ENCODE measurements around the gene CCDC121.

The CCDC121 gene

GRCh38 chr2:27628767-27629709, at the start of gene CCDC121, which contains the start of gene GPN1:
Gene CCDC121 (minus strand): TSS chr2:27629012. CDS start chr2:27627799, 1,213 bp downstream.
Gene GPN1 (plus strand): TSS chr2:27629050. CDS start chr2:27629059, 9 bp downstream.
- Histone ChIP-seq H3K36me3 (ENCODE audit: control insufficient read depth, insufficient read depth, low read length) (peaks cover 44% of the 10 kb centered on the region), H3K9me3 (ENCODE audit: control insufficient read depth, insufficient read depth, low read length) (no peaks in the 10 kb centered on the region), H3K4me1 (ENCODE audit: control insufficient read depth, insufficient read depth, low read length) (peaks cover 7% of the 10 kb centered on the region), H3K27ac (ENCODE audit: low read depth, low read length) (peak within 1 kb of the TSS; percentile 75), H3K4me3 (ENCODE audit: low read depth, low read length) (peak within 1 kb of the TSS; percentile 94), H3K9ac (ENCODE audit: low read depth, low read length) (peak within 1 kb of the TSS; percentile 94), H3K27me3 (ENCODE audit: control insufficient read depth, insufficient read depth, low read length) (no peaks in the 10 kb centered on the region)

GRCh38 chr2:27672723-27673486, 44.1 kb upstream of the CCDC121 start:
- Histone ChIP-seq H3K27me3 (ENCODE audit: control insufficient read depth, insufficient read depth, low read length) (no peaks in the 10 kb centered on the region), H3K27ac (ENCODE audit: low read depth, low read length) (no peak overlapping the region), H3K4me3 (ENCODE audit: low read depth, low read length) (no peak overlapping the region), H3K9ac (ENCODE audit: low read depth, low read length) (no peak overlapping the region), H3K9me3 (ENCODE audit: control insufficient read depth, insufficient read depth, low read length) (no peaks in the 10 kb centered on the region), H3K36me3 (ENCODE audit: control insufficient read depth, insufficient read depth, low read length) (peaks cover 75% of the 10 kb centered on the region), H3K4me1 (ENCODE audit: control insufficient read depth, insufficient read depth, low read length) (no peaks in the 10 kb centered on the region)

- Histone ChIP-seq H3K9ac (ENCODE audit: low read depth, low read length) (no peak overlapping the region), H3K27me3 (ENCODE audit: control insufficient read depth, insufficient read depth, low read length) (no peaks in the 10 kb centered on the region), H3K27ac (ENCODE audit: low read depth, low read length) (no peak overlapping the region), H3K36me3 (ENCODE audit: control insufficient read depth, insufficient read depth, low read length) (peaks cover 71% of the 10 kb centered on the region), H3K4me3 (ENCODE audit: low read depth, low read length) (no peak overlapping the region), H3K4me1 (ENCODE audit: control insufficient read depth, insufficient read depth, low read length) (no peaks in the 10 kb centered on the region), H3K9me3 (ENCODE audit: control insufficient read depth, insufficient read depth, low read length) (no peaks in the 10 kb centered on the region)
Observed at GRCh38 chr2:27671235-27671634, 42.4 kb upstream of the CCDC121 start.

GRCh38 chr2:27667446-27667845, 38.6 kb upstream of the CCDC121 start:
- no peak overlapping the region for H3K27ac ChIP-seq (ENCODE audit: low read depth, low read length)
- no peak overlapping the region for H3K9ac ChIP-seq (ENCODE audit: low read depth, low read length)
- H3K4me3 ChIP-seq (ENCODE audit: low read depth, low read length), result no peak overlapping the region
- H3K9me3 ChIP-seq (ENCODE audit: control insufficient read depth, insufficient read depth, low read length), result no peaks in the 10 kb centered on the region
- no peaks in the 10 kb centered on the region for H3K27me3 ChIP-seq (ENCODE audit: control insufficient read depth, insufficient read depth, low read length)
- no peaks in the 10 kb centered on the region; the same call in 1 of the 2 replicates for H3K4me1 ChIP-seq (ENCODE audit: control insufficient read depth, insufficient read depth, low read length)
- H3K36me3 ChIP-seq (ENCODE audit: control insufficient read depth, insufficient read depth, low read length), result peaks cover 41% of the 10 kb centered on the region

- H3K36me3 ChIP-seq (ENCODE audit: control insufficient read depth, insufficient read depth, low read length), result peaks cover 50% of the 10 kb centered on the region
- H3K4me3 ChIP-seq (ENCODE audit: low read depth, low read length), result peak overlapping the region; percentile 96
- H3K9ac ChIP-seq (ENCODE audit: low read depth, low read length), result no peak overlapping the region
- no peak overlapping the region for H3K27ac ChIP-seq (ENCODE audit: low read depth, low read length)
- H3K27me3 ChIP-seq (ENCODE audit: control insufficient read depth, insufficient read depth, low read length), result no peaks in the 10 kb centered on the region
- H3K4me1 ChIP-seq (ENCODE audit: control insufficient read depth, insufficient read depth, low read length), result no peaks in the 10 kb centered on the region; the same call in 1 of the 2 replicates
- H3K9me3 ChIP-seq (ENCODE audit: control insufficient read depth, insufficient read depth, low read length), result no peaks in the 10 kb centered on the region
Observed at GRCh38 chr2:27664622-27665363, 36.0 kb upstream of the CCDC121 start.

GRCh38 chr2:27664154-27664574, 35.4 kb upstream of the CCDC121 start:
- Histone ChIP-seq H3K9me3 (ENCODE audit: control insufficient read depth, insufficient read depth, low read length) (no peaks in the 10 kb centered on the region), H3K27ac (ENCODE audit: low read depth, low read length) (peak overlapping the region; percentile 83), H3K36me3 (ENCODE audit: control insufficient read depth, insufficient read depth, low read length) (peaks cover 51% of the 10 kb centered on the region), H3K27me3 (ENCODE audit: control insufficient read depth, insufficient read depth, low read length) (no peaks in the 10 kb centered on the region), H3K4me3 (ENCODE audit: low read depth, low read length) (peak overlapping the region; percentile 96), H3K9ac (ENCODE audit: low read depth, low read length) (peak overlapping the region; percentile 89), H3K4me1 (ENCODE audit: control insufficient read depth, insufficient read depth, low read length) (no peaks in the 10 kb centered on the region; the same call in 1 of the 2 replicates)

- Histone ChIP-seq H3K36me3 (ENCODE audit: control insufficient read depth, insufficient read depth, low read length) (peaks cover 48% of the 10 kb centered on the region), H3K4me3 (ENCODE audit: low read depth, low read length) (peak within 1 kb of the TSS; percentile 96), H3K4me1 (ENCODE audit: control insufficient read depth, insufficient read depth, low read length) (no peaks in the 10 kb centered on the region; the same call in 1 of the 2 replicates), H3K9ac (ENCODE audit: low read depth, low read length) (peak within 1 kb of the TSS; percentile 89), H3K9me3 (ENCODE audit: control insufficient read depth, insufficient read depth, low read length) (no peaks in the 10 kb centered on the region), H3K27me3 (ENCODE audit: control insufficient read depth, insufficient read depth, low read length) (no peaks in the 10 kb centered on the region), H3K27ac (ENCODE audit: low read depth, low read length) (peak within 1 kb of the TSS; percentile 83)
Observed at GRCh38 chr2:27663285-27664153, 34.7 kb upstream of the CCDC121 start, which contains the start of the genes SLC4A1AP and SUPT7L. Gene SLC4A1AP (plus strand): TSS chr2:27663889. CDS start chr2:27663915, 26 bp downstream. Gene SUPT7L (minus strand): TSS chr2:27663614. CDS start chr2:27662192, 1,422 bp downstream.

- no peak overlapping the region for H3K4me3 ChIP-seq (ENCODE audit: low read depth, low read length)
- no peaks in the 10 kb centered on the region for H3K27me3 ChIP-seq (ENCODE audit: control insufficient read depth, insufficient read depth, low read length)
- no peak overlapping the region for H3K9ac ChIP-seq (ENCODE audit: low read depth, low read length)
- no peaks in the 10 kb centered on the region; the same call in 1 of the 2 replicates for H3K4me1 ChIP-seq (ENCODE audit: control insufficient read depth, insufficient read depth, low read length)
- no peak overlapping the region for H3K27ac ChIP-seq (ENCODE audit: low read depth, low read length)
- H3K36me3 ChIP-seq (ENCODE audit: control insufficient read depth, insufficient read depth, low read length), result peaks cover 57% of the 10 kb centered on the region
- H3K9me3 ChIP-seq (ENCODE audit: control insufficient read depth, insufficient read depth, low read length), result no peaks in the 10 kb centered on the region
Observed at GRCh38 chr2:27661371-27661770, 32.6 kb upstream of the CCDC121 start.

GRCh38 chr2:27655155-27655951, 26.5 kb upstream of the CCDC121 start:
- Histone ChIP-seq H3K36me3 (ENCODE audit: control insufficient read depth, insufficient read depth, low read length) (peaks cover 90% of the 10 kb centered on the region), H3K27ac (ENCODE audit: low read depth, low read length) (peak overlapping the region; percentile 84), H3K27me3 (ENCODE audit: control insufficient read depth, insufficient read depth, low read length) (no peaks in the 10 kb centered on the region), H3K9me3 (ENCODE audit: control insufficient read depth, insufficient read depth, low read length) (no peaks in the 10 kb centered on the region), H3K4me1 (ENCODE audit: control insufficient read depth, insufficient read depth, low read length) (peaks cover 9% of the 10 kb centered on the region), H3K9ac (ENCODE audit: low read depth, low read length) (0 out of 2 replicates have a peak overlapping the region, but pooled peaks have one; percentile 7), H3K4me3 (ENCODE audit: low read depth, low read length) (no peak overlapping the region)
